Liver (tissue), 9 donors: Measurements from ENCODE around the gene DNAI2. TPM values are rescaled to one million over a fixed set of nuclear protein-coding genes. Genes with fewer than 3 reads are reported as not detected.

ENCODE experiments used
- DNase-seq: peaks from one replicate; pipeline ENCODE4 v3.0.0-alpha.2; 2017; ENCODE audit warnings: low spot score
- H3K27ac ChIP-seq, 2 donors: one replicate each; pipeline ENCODE4 v1.7.0; 2013; ENCODE audit warnings: inconsistent platforms in 2 of 2, low read length in 2 of 2, control low read depth in 1 of 2, low read depth in 1 of 2, mild to moderate bottlenecking in 1 of 2
- H3K27me3 ChIP-seq, 4 donors: one replicate each; pipeline versions ENCODE4 v1.6.1 to v1.7.0; 2013; ENCODE audit warnings: low read length in 3 of 4, inconsistent platforms in 1 of 4, mild to moderate bottlenecking in 1 of 4, moderate library complexity in 1 of 4; ENCODE audit not compliant: control insufficient read depth in 4 of 4, insufficient read depth in 4 of 4
- H3K36me3 ChIP-seq, 4 donors: one replicate each; pipeline versions ENCODE4 v1.6.1 to v1.7.0; 2013; ENCODE audit warnings: low read length in 3 of 4, mild to moderate bottlenecking in 3 of 4, low read depth in 1 of 4, moderate library complexity in 1 of 4; ENCODE audit not compliant: control insufficient read depth in 4 of 4, insufficient read depth in 3 of 4
- H3K4me1 ChIP-seq, 4 donors: one replicate each; pipeline versions ENCODE4 v1.6.1 to v1.7.0; 2013; ENCODE audit warnings: low read length in 3 of 4, mild to moderate bottlenecking in 3 of 4, moderate library complexity in 1 of 4; ENCODE audit not compliant: control insufficient read depth in 4 of 4, insufficient read depth in 4 of 4
- H3K4me3 ChIP-seq, 3 donors: one replicate each; pipeline versions ENCODE4 v1.6.1 to v1.7.0; 2013; ENCODE audit warnings: low read length in 3 of 3, control low read depth in 1 of 3, low read depth in 1 of 3, mild to moderate bottlenecking in 1 of 3
- H3K9ac ChIP-seq, 2 donors: one replicate each; pipeline ENCODE4 v1.7.0; 2013; ENCODE audit warnings: low read length in 2 of 2, mild to moderate bottlenecking in 2 of 2, moderate library complexity in 2 of 2, control low read depth in 1 of 2, low read depth in 1 of 2
- H3K9me3 ChIP-seq, 4 donors: one replicate each; pipeline versions ENCODE4 v1.6.1 to v1.7.0; 2013; ENCODE audit warnings: low read length in 3 of 4; ENCODE audit not compliant: control insufficient read depth in 4 of 4
- CTCF ChIP-seq: fragments of 150-350 bp; IDR thresholded peaks from 2 replicates; pipeline ENCODE4 v1.5.1; 2017; ENCODE audit warnings: improper control_type of control experiment, low read depth, low read length; ENCODE audit not compliant: missing input control
- EGR1 ChIP-seq, 2 donors: IDR thresholded peaks; 2 replicates each; pipeline ENCODE4 v1.6.1; 2016 to 2018; ENCODE audit warnings: antibody characterized with exemption in 2 of 2, low read depth in 2 of 2
- HNF4A ChIP-seq, 2 donors: conservative IDR thresholded peaks; 2 replicates each; pipeline ENCODE4 v1.6.1; 2016; ENCODE audit warnings: antibody characterized with exemption in 2 of 2, mild to moderate bottlenecking in 2 of 2
- HNF4G ChIP-seq: IDR thresholded peaks from 2 replicates; pipeline ENCODE4 v1.6.1; 2016; ENCODE audit warnings: antibody characterized with exemption
- JUND ChIP-seq, 2 donors: IDR thresholded peaks; 2 replicates each; pipeline ENCODE4 v1.6.1; 2016; ENCODE audit warnings: antibody characterized with exemption in 2 of 2
- NR2F2 ChIP-seq: IDR thresholded peaks from 2 replicates; pipeline ENCODE4 v1.6.1; 2016; ENCODE audit warnings: antibody characterized with exemption
- RAD21 ChIP-seq, 2 donors: IDR thresholded peaks; 2 replicates each; pipeline ENCODE4 v1.6.1; 2016; ENCODE audit warnings: antibody characterized with exemption in 2 of 2, mild to moderate bottlenecking in 2 of 2
- REST ChIP-seq: IDR thresholded peaks from 2 replicates; pipeline ENCODE4 v1.6.1; 2016; ENCODE audit warnings: antibody characterized with exemption, mild to moderate bottlenecking
- TAF1 ChIP-seq: conservative IDR thresholded peaks from 2 replicates; pipeline ENCODE4 v1.6.1; 2016; ENCODE audit warnings: antibody characterized with exemption, mild to moderate bottlenecking
- YY1 ChIP-seq: IDR thresholded peaks from 2 replicates; pipeline ENCODE4 v1.6.1; 2016; ENCODE audit warnings: antibody characterized with exemption, mild to moderate bottlenecking
- WGBS: extraction: QIAGEN DNeasy Blood & Tissue Kit; methylation state at CpG from one replicate; pipeline ENCODE4 v1.1.7; 2013; 5-methylcytosine and 5-hydroxymethylcytosine counted together
- polyA plus RNA-seq, 2 donors: library from polyadenylated mRNA; stranded (reverse) in 1 of 2; unstranded in 1 of 2; fragments of 200-250 nt in 1 of 2; fragments of >200 nt in 1 of 2; fragmentation: Nextera tagmentation in 1 of 2; extraction: Ambion mirVana in 1 of 2; gene quantifications; one replicate each; pipeline versions ENCODE4 v1.2.1 to v1.2.3, GENCODE V29; 2013 to 2015
- total RNA-seq, 2 donors: library from RNA; depleted of rRNA; stranded (reverse); fragments of >200 nt; gene quantifications; one replicate each; pipeline ENCODE4 v1.2.3, GENCODE V29; 2014
- TF ChIP-seq, protein P1 (sequence below): IDR thresholded peaks from 2 replicates; pipeline ENCODE4 v1.6.1; 2016; ENCODE audit warnings: antibody characterized with exemption
- TF ChIP-seq, protein P2 (sequence below): IDR thresholded peaks from 2 replicates; pipeline ENCODE4 v1.6.1; 2016; ENCODE audit warnings: antibody characterized with exemption
- donor health status: healthy.
- donor health status: healthy.
- donor health status: healthy.
- donor health status: healthy.
- donor health status: healthy.

DNAI2 gene
- total and polyA plus RNA-seq, 4 donors, result not detected

DNA sequence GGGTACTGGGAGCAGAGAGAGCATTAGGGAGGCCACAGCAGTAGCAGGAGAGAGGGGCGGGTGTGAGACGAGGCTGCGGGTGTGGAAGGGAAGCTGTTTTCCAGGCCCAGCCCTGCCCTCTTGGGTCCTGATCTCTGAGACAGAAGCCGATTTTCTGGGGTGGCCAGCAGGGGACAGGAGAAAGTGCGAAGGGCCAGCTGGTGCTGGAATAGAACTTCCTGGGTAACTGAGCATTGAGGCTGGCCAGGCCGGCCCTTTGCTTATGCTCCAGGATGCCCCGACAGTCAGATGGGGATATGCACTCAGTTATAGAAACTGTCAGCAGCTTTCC is 86.8 kb downstream of the DNAI2 start (continued):
- TF ChIP-seq, protein P1, sequence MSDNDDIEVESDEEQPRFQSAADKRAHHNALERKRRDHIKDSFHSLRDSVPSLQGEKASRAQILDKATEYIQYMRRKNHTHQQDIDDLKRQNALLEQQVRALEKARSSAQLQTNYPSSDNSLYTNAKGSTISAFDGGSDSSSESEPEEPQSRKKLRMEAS, result no peak
- TF ChIP-seq RAD21 (IDR thresholded peaks at IDR 0.05), result no peak
- TF ChIP-seq YY1, result no peak
- no peak for TF ChIP-seq EGR1 (IDR thresholded peaks at IDR 0.05; ENCODE audit: low read depth in 2 of 2)
- TF ChIP-seq NR2F2, result no peak
- no peak for TF ChIP-seq CTCF

GRCh38 chr17:74361230-74362068 is 87.4 kb downstream of the DNAI2 start, which contains the start of gene BTBD17:
Gene BTBD17 (minus strand): TSS chr17:74361868. CDS start chr17:74361819, 49 bp downstream.
- Histone ChIP-seq H3K27me3 (peaks cover 0 to 4% (median under 1%) of the 10 kb centered on the region in 4 donors), H3K4me1 (peaks cover 2 to 11% (median 6%) of the 10 kb centered on the region in 4 donors), H3K36me3 (no peaks in the 10 kb centered on the region), H3K27ac (no peak within 1 kb of the TSS), H3K9me3 (no peaks in the 10 kb centered on the region), H3K9ac (no peak within 1 kb of the TSS), H3K4me3 (no peak within 1 kb of the TSS)
- WGBS, result 32% methylated on average over 28 of the region's 28 CpGs
- TF ChIP-seq TAF1, result no peak
- peak; percentile 45 to 72 for TF ChIP-seq RAD21 (IDR thresholded peaks at IDR 0.05)
- no peak for TF ChIP-seq EGR1 (IDR thresholded peaks at IDR 0.05; ENCODE audit: low read depth in 2 of 2)
- TF ChIP-seq JUND (IDR thresholded peaks at IDR 0.05), result no peak
- TF ChIP-seq NR2F2, result no peak
- TF ChIP-seq REST, result no peak
- no peak for TF ChIP-seq HNF4G
- TF ChIP-seq HNF4A (conservative IDR thresholded peaks at IDR 0.05), result no peak
- peak; percentile 39 for TF ChIP-seq CTCF
- TF ChIP-seq, protein P2, sequence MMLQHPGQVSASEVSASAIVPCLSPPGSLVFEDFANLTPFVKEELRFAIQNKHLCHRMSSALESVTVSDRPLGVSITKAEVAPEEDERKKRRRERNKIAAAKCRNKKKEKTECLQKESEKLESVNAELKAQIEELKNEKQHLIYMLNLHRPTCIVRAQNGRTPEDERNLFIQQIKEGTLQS, result no peak
- TF ChIP-seq, protein P1, result no peak
- peak; percentile 65 for DNase-seq
